ENCODE data around the gene CUX1.

- TF ChIP-seq ZNF138 (CRISPR knock-in tag; conservative IDR thresholded peaks at IDR 0.05): no peak
- TF ChIP-seq MAX (CRISPR knock-in tag; IDR thresholded peaks at IDR 0.05): no peak
- TF ChIP-seq ATF3 (CRISPR knock-in tag; conservative IDR thresholded peaks at IDR 0.05): no peak
- no peak for TF ChIP-seq CTCF (IDR thresholded peaks at IDR 0.05)
- TF ChIP-seq CBFB (CRISPR knock-in tag; IDR thresholded peaks at IDR 0.05; ENCODE audit: low read depth): no peak
- TF ChIP-seq ZBTB43 (CRISPR knock-in tag; IDR thresholded peaks at IDR 0.05): no peak
- no peak for TF ChIP-seq USF1 (CRISPR knock-in tag; IDR thresholded peaks at IDR 0.05)
- TF ChIP-seq CREB1 (CRISPR knock-in tag; IDR thresholded peaks at IDR 0.05): no peak
Observed at GRCh38 chr7:101838837-101839483, 21.5 kb downstream of the CUX1 start.
